ENCODE measurements around the gene CDC73. TPM values are rescaled to one million over a fixed set of nuclear protein-coding genes. Genes with fewer than 3 reads are reported as not detected.

CDC73 gene
- total and polyA plus RNA-seq, 9 of the 15 experiments (the other 6 are each of a cell fraction or from before 2014, with no cell fraction given), result 19.0 to 61.7 (median 30.1) TPM

- Histone ChIP-seq H3K9ac (ENCODE audit: insufficient read depth in 1 of 2, low read depth in 2 of 2, low read length in 2 of 2) (no peak overlapping the region), H3K79me2 (ENCODE audit: control insufficient read depth, insufficient read depth, low read length) (peaks cover 28% of the 10 kb centered on the region; the same call in 2 of the 3 replicates), H2AFZ (ENCODE audit: low read depth, low read length) (no peak overlapping the region), H3K36me3 (ENCODE audit: control insufficient read depth, insufficient read depth, low read length) (peaks cover 92% of the 10 kb centered on the region), H3K27ac (ENCODE audit: extremely low read depth, low read depth, low read length) (no peak overlapping the region), H3K9me3 (replicated peaks; ENCODE audit: control insufficient read depth, insufficient read depth, low read depth, low read length) (no peaks in the 10 kb centered on the region), H3K27me3 (ENCODE audit: control insufficient read depth in 2 of 2, insufficient read depth in 2 of 2, low read length in 2 of 2) (no peaks in the 10 kb centered on the region), H3K4me3 (no peak overlapping the region), H3K4me2 (ENCODE audit: insufficient read depth, low read length) (no peak overlapping the region), H3K4me1 (replicated peaks in 1 of 2; ENCODE audit: control insufficient read depth in 2 of 2, insufficient read depth in 2 of 2, low read length in 2 of 2) (no peaks in the 10 kb centered on the region), H3K9me1 (ENCODE audit: control insufficient read depth, insufficient read depth, low read length) (no peaks in the 10 kb centered on the region), H4K20me1 (replicated peaks; ENCODE audit: control insufficient read depth, insufficient read depth, low read length) (no peaks in the 10 kb centered on the region)
- FAIRE-seq (no peak), ATAC-seq (no peak), DNase-seq (ENCODE audit: extremely low read depth in 1 of 4, low spot score in 3 of 4) (no peak)
- TF ChIP-seq FOXP1 (CRISPR knock-in tag; IDR thresholded peaks at IDR 0.05) (no peak), TOE1 (IDR thresholded peaks at IDR 0.05; ENCODE audit: borderline replicate concordance) (no peak), TOE1 (CRISPR knock-in tag; IDR thresholded peaks at IDR 0.05; ENCODE audit: borderline replicate concordance, low read depth) (no peak), KLF6 (CRISPR knock-in tag; IDR thresholded peaks at IDR 0.05; ENCODE audit: borderline replicate concordance) (no peak), SMAD2 (IDR thresholded peaks at IDR 0.05; ENCODE audit: low read depth, low read length) (no peak), IFI16 (CRISPR knock-in tag; IDR thresholded peaks at IDR 0.05) (no peak)
- TF ChIP-seq, protein P1, sequence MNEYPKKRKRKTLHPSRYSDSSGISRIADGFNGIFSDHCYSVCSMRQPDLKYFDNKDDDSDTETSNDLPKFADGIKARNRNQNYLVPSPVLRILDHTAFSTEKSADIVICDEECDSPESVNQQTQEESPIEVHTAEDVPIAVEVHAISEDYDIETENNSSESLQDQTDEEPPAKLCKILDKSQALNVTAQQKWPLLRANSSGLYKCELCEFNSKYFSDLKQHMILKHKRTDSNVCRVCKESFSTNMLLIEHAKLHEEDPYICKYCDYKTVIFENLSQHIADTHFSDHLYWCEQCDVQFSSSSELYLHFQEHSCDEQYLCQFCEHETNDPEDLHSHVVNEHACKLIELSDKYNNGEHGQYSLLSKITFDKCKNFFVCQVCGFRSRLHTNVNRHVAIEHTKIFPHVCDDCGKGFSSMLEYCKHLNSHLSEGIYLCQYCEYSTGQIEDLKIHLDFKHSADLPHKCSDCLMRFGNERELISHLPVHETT (CRISPR knock-in tag; conservative IDR thresholded peaks at IDR 0.05 in 1 of 2, IDR thresholded peaks at IDR 0.05 in 1 of 2), result no peak
- TF ChIP-seq, protein P2, sequence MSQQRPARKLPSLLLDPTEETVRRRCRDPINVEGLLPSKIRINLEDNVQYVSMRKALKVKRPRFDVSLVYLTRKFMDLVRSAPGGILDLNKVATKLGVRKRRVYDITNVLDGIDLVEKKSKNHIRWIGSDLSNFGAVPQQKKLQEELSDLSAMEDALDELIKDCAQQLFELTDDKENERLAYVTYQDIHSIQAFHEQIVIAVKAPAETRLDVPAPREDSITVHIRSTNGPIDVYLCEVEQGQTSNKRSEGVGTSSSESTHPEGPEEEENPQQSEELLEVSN (IDR thresholded peaks at IDR 0.05; ENCODE audit: borderline replicate concordance in 1 of 2, extremely low read depth in 1 of 2, insufficient read depth in 1 of 2, insufficient read length in 1 of 2, low read depth in 1 of 2, low read length in 1 of 2, poor library complexity in 1 of 2, severe bottlenecking in 1 of 2), result no peak
- WGBS (ENCODE audit: insufficient coverage, low coverage, missing lambda C conversion rate), result 87% methylated on average over 7 of the region's 7 CpGs
- intact Hi-C loops (cut with micrococcal nuclease) (no loop called here), in situ Hi-C loops (cut with MboI) (no loop called here)
- ChIA-PET CTCF (ENCODE audit: low intra/inter-chr PET ratio) (no interaction called here), POLR2A (interaction anchor here (0.7 to 3.5 kb wide), 2 partner anchors 11 to 14 kb away, joined by 4 to 18 read pairs; no protein-coding TSS in a partner anchor)
- no TSS peak for BruUV-seq (replicated peaks)
Observed at GRCh38 chr1:193140254-193140653, 18.4 kb downstream of the CDC73 start.
